Panc1 (cell line): ENCODE data around the gene NREP. TPM values are rescaled to one million over a fixed set of nuclear protein-coding genes. Genes with fewer than 3 reads are reported as not detected.

Experiments used
- ATAC-seq: fragments of 200-7000 bp; cut with Tn5 transposase; 2 replicates; pipeline ENCODE4 v1.9.1; 2020; ENCODE audit warnings: mild to moderate bottlenecking, moderate library complexity
- BruUV-seq: library from RNA; stranded (reverse); fragments of 400-500 nt; replicated peaks from 2 replicates; lab custom pipeline; 2021; lab: Mats Ljungman, UMichigan
- CTCF ChIA-PET: fragments of 300-600 bp; sonication (Branson Sonifier 250); formaldehyde crosslinking; loops from one replicate; lab custom pipeline; 2022; ENCODE audit warnings: antibody characterized with exemption; lab: Charles Lee
- POLR2A ChIA-PET: fragments of 300-600 bp; sonication (Branson Sonifier 250); formaldehyde crosslinking; loops from one replicate; lab custom pipeline; 2022; ENCODE audit warnings: antibody characterized with exemption; lab: Charles Lee
- DNase-seq: peaks from one replicate; pipeline ENCODE4 v3.0.0-alpha.2; 2010; ENCODE audit warnings: low read depth, low spot score
- H3K27ac ChIP-seq: 2 replicates; pipeline ENCODE4 v1.5.1; 2011; ENCODE audit warnings: mild to moderate bottlenecking, low read length, inconsistent platforms
- H3K27me3 ChIP-seq: fragments of 200-500 bp; sonication (Bioruptor generic); 2 replicates; pipeline ENCODE4 v1.6.0; 2014; ENCODE audit warnings: low read length, inconsistent platforms; ENCODE audit not compliant: control insufficient read depth, insufficient read depth
- H3K36me3 ChIP-seq: fragments of 200-500 bp; sonication (Bioruptor generic); 2 replicates; pipeline ENCODE4 v1.5.1; 2014; ENCODE audit warnings: inconsistent platforms, mild to moderate bottlenecking, low read length, moderate library complexity; ENCODE audit not compliant: control insufficient read depth, insufficient read depth
- H3K4me1 ChIP-seq: 2 replicates; pipeline ENCODE4 v1.5.1; 2011; ENCODE audit warnings: inconsistent platforms, mild to moderate bottlenecking, low read length, moderate library complexity; ENCODE audit not compliant: control insufficient read depth, insufficient read depth
- H3K4me3 ChIP-seq, 2 experiments: 2 replicates each; pipeline ENCODE4 v1.5.1; 2011 to 2012; ENCODE audit warnings: low read depth in 2 of 2, low read length in 2 of 2, mild to moderate bottlenecking in 2 of 2, inconsistent platforms in 1 of 2, moderate library complexity in 1 of 2
- H3K9me3 ChIP-seq: fragments of 200-500 bp; sonication (Bioruptor generic); 2 replicates; pipeline ENCODE4 v1.5.1; 2014; ENCODE audit warnings: low read depth, mild to moderate bottlenecking, inconsistent platforms, low read length, moderate library complexity; ENCODE audit not compliant: control insufficient read depth, insufficient read depth
- CTCF ChIP-seq: fragments of 450-650 bp; IDR thresholded peaks from 2 replicates; pipeline ENCODE4 v1.5.1; 2017; ENCODE audit warnings: mild to moderate bottlenecking
- POLR2AphosphoS5 ChIP-seq: IDR thresholded peaks from 2 replicates; pipeline ENCODE4 v1.6.1; 2012; ENCODE audit warnings: mild to moderate bottlenecking, low read depth, low read length, moderate library complexity
- REST ChIP-seq, 2 experiments: IDR thresholded peaks; 2 replicates each; pipeline ENCODE4 v1.6.1; 2011 to 2012; ENCODE audit warnings: low read depth in 2 of 2, control low read depth in 1 of 2, low read length in 1 of 2, mild to moderate bottlenecking in 1 of 2, moderate library complexity in 1 of 2; ENCODE audit not compliant: insufficient read depth in 1 of 2
- SIN3A ChIP-seq: IDR thresholded peaks from 2 replicates; pipeline ENCODE4 v1.6.1; 2012; ENCODE audit warnings: low read depth, mild to moderate bottlenecking, low read length, moderate library complexity, borderline replicate concordance; ENCODE audit not compliant: insufficient read depth
- TCF7L2 ChIP-seq: IDR thresholded peaks from 2 replicates; pipeline ENCODE4 v1.6.1; 2011; ENCODE audit warnings: mild to moderate bottlenecking, low read depth, low read length, inconsistent platforms
- in situ Hi-C: cut with HindIII; loops from 2 replicates; pipeline ENCODE4 v1.10.0; 2016; ENCODE audit warnings: low sequenced_read_pairs, low pct_unique_long_range_greater_than_20kb
- intact Hi-C: fragments of 100-400 bp; cut with micrococcal nuclease; formaldehyde crosslinking; loops from one replicate; pipeline ENCODE4 v1.10.0; 2022; ENCODE audit not compliant: unreplicated experiment
- total RNA-seq: library from RNA; stranded (reverse); gene quantifications from one replicate; pipeline ENCODE4 v1.2.1, GENCODE V29; 2021; ENCODE audit not compliant: unreplicated experiment

Gene NREP
- total RNA-seq, 1 experiment from 2014 or later, result 4.9 TPM

- ATAC-seq (no peak), DNase-seq (no peak)
- 0 out of 2 replicates have a peak overlapping the region, but pooled peaks have one; percentile 17 for H3K27ac ChIP-seq
- CTCF ChIA-PET, result no interaction called here
- in situ Hi-C loops, result no loop called here
- POLR2A ChIA-PET, result no interaction called here
- no peaks in the 10 kb centered on the region for H3K27me3 ChIP-seq
- TF ChIP-seq CTCF (no peak), REST (IDR thresholded peaks at IDR 0.05; ENCODE audit: insufficient read depth in 1 of 2, low read depth in 2 of 2, low read length in 1 of 2) (no peak), TCF7L2 (no peak), POLR2AphosphoS5 (no peak), SIN3A (no peak)
- no peaks in the 10 kb centered on the region; the same call in 1 of the 2 replicates for H3K36me3 ChIP-seq
- H3K4me1 ChIP-seq, result peaks cover 7% of the 10 kb centered on the region; the same call in 1 of the 2 replicates
- BruUV-seq, result no TSS peak
- H3K9me3 ChIP-seq, result no peaks in the 10 kb centered on the region
- no peak overlapping the region for H3K4me3 ChIP-seq
- intact Hi-C loops, result loop anchor here (10.0 kb wide), 1 partner anchor 463 kb away; no protein-coding TSS in a partner anchor
Measured at GRCh38 chr5:111681414-111682120, 75.4 kb downstream of the NREP start.

GRCh38 chr5:111680737-111681413 is 76.1 kb downstream of the NREP start:
- ATAC-seq (peak; percentile 89), DNase-seq (no peak)
- TF ChIP-seq SIN3A, result no peak
- TF ChIP-seq REST (IDR thresholded peaks at IDR 0.05; ENCODE audit: insufficient read depth in 1 of 2, low read depth in 2 of 2, low read length in 1 of 2), result no peak
- TF ChIP-seq TCF7L2, result peak; percentile 68
- no peak for TF ChIP-seq CTCF
- no peak overlapping the region for H3K4me3 ChIP-seq
- no peaks in the 10 kb centered on the region for H3K9me3 ChIP-seq
- no peaks in the 10 kb centered on the region for H3K27me3 ChIP-seq
- no TSS peak for BruUV-seq
- ChIA-PET POLR2A (no interaction called here), CTCF (no interaction called here)
- H3K27ac ChIP-seq, result 0 out of 2 replicates have a peak overlapping the region, but pooled peaks have one; percentile 17
- in situ Hi-C loops, result no loop called here
- no peaks in the 10 kb centered on the region; the same call in 1 of the 2 replicates for H3K36me3 ChIP-seq
- intact Hi-C loops, result loop anchor here (10.0 kb wide), 1 partner anchor 464 kb away; no protein-coding TSS in a partner anchor
- peaks cover 7% of the 10 kb centered on the region; the same call in 1 of the 2 replicates for H3K4me1 ChIP-seq
